Subcutaneous adipose tissue (tissue), 4 donors: ENCODE data around the gene ACAN. TPM values are rescaled to one million over a fixed set of nuclear protein-coding genes. Genes with fewer than 3 reads are reported as not detected.

ENCODE experiments used
- total RNA-seq, 4 donors: library from RNA; depleted of rRNA; stranded (reverse); fragments of >200 nt; gene quantifications; one replicate each; pipeline ENCODE4 v1.1.0, GENCODE V29; 2016
- TF ChIP-seq, protein P1 (sequence below): fragments of 450-650 bp; IDR thresholded peaks from one replicate; pipeline ENCODE4 v1.5.1; 2016; ENCODE audit warnings: low read depth, mild to moderate bottlenecking, control low read depth, antibody characterized with exemption, moderate library complexity

The ACAN gene
- total RNA-seq, 4 donors from 2014 or later = not detected

DNA sequence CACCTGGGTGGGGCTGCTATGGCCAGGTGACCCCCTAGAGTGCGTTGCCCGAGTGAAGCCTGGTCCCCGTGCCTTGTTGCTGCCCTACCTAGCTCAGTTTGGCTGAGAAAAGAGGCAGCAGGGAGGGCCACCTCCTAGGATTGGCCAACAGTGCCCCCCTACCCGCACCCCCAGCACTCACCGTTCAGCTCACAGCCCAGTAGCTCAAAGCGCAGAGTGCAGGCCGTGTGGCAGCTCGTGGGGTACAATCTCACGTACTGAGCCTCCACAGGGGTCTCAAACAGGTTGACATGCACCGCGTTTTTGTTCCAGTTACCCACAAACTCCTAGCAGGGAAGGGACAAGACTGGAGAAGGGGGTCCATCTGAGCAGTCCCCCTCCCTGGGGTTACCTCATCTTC is 102.3 kb downstream of the ACAN start:
- TF ChIP-seq, protein P1, sequence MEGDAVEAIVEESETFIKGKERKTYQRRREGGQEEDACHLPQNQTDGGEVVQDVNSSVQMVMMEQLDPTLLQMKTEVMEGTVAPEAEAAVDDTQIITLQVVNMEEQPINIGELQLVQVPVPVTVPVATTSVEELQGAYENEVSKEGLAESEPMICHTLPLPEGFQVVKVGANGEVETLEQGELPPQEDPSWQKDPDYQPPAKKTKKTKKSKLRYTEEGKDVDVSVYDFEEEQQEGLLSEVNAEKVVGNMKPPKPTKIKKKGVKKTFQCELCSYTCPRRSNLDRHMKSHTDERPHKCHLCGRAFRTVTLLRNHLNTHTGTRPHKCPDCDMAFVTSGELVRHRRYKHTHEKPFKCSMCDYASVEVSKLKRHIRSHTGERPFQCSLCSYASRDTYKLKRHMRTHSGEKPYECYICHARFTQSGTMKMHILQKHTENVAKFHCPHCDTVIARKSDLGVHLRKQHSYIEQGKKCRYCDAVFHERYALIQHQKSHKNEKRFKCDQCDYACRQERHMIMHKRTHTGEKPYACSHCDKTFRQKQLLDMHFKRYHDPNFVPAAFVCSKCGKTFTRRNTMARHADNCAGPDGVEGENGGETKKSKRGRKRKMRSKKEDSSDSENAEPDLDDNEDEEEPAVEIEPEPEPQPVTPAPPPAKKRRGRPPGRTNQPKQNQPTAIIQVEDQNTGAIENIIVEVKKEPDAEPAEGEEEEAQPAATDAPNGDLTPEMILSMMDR = no peak

DNA sequence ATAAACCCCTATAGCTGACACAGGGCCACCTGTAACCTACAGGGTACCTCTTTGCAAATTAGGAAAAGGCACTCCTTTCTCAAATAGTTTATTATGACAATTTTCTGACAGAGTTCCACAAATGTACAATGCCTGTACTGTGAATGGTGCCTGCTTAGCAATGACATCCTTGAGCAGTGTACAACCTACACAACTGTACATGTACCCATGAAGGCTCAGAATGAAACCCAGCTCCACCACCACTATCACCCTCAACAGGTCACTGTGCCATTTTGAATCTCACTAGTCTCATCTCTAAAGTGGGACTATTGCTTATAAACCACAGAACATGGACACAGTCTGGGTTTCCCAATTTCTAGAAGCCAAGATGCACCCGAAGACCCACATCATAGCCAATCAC is 102.9 kb downstream of the ACAN start:
- TF ChIP-seq, protein P1 = no peak

DNA sequence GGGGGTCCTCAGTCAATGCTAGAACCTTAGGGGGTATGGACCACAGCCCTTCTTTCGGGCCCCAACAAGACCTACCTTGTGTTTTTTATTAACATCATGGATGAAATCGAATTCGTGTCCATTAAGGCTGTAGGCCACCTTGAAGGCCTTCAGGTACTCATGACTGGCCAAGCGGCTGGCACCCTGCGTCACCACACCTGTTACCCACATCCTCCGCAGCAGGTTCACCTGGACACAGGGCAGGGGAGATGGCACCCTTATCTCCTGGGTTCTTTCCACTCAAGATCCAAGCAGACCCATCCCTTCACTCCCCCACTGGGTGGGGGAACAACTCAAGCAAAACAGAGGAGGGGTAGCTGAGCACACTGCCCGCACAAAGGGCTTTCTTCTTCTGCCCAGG is 103.3 kb downstream of the ACAN start:
- TF ChIP-seq, protein P1 = no peak

DNA sequence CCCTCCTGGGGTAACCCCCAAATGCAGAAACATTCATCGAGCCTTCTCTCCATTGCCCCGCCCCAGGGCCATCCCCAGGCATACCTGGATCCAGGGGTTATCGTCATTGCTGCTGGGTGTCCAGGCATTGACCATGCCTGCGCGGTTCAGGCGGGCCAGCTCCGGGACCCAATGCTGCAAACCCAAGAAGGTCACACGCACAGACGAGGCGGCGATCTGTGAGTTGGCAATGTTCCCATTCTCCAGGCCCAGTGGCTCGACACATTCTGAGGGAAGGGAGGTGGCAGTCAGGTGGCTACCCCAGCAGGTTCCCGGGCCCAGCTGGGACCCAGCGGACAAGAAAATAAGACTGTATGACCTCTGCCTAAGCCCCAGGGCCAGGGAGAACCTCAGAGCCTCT is 103.9 kb downstream of the ACAN start:
- TF ChIP-seq, protein P1 = no peak

DNA sequence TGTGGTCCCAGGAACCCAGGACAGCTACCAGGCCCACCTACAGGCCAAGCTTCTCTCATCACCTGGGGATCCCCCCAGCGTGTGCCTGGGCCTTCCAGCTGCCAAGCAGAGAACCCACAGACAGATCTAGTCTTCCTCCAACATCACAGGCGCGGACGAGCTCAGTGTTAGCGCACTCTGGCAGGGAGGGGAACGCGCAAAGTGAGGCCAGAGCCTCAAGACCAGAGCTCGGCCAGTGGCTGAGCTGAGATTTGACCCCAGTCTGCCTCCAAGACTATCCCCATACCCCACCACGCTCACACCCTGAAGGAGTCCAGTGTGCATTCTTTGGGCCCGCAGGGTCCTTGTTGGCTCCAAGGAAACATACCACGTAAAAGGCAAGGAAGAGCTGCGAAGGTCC is 104.9 kb downstream of the ACAN start:
- TF ChIP-seq, protein P1 = no peak

DNA sequence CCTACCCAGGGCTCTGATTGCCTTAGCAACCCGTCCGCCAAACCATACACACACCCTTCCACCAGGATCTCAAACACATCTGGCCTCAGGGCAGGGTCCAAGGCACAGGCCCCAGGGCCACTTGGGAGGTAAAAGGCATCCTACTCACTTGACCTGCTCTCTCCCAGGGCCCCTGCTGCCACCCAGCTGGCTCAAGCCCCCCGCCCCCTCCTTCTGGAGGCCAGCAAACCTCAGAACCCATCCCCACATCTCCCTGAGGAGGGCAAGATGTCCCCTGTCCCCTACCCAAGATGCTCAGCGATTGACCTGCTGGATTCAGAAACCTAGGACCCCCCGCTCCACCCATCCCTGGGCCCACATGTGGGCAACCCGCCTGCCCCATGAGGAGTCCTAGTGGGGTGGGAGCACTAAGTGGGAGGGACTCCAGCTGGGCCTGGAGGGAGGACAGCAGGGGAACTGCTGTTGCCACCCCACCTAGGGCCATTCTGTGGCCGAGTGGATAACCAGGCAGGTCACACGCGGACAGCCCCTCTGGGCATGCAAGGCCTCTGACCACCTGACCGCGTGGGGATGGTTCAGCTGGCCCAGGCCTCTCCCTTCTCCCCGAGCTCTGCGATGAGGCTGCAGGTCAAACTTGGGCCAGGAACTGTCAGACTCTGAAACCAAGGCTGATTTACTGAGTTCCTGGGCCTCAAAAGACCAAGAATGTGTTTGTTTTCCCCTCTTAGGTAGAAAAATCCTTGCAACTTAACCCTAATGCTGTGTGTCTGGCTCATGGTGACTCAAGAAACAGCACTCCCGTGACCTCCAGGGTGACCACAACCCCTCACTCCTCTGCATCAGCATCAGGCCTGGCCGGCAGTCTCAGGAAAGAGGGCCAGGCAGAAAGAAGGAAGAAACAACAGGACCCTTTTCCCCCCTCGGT is 105.7 kb downstream of the ACAN start:
- TF ChIP-seq, protein P1 = no peak

DNA sequence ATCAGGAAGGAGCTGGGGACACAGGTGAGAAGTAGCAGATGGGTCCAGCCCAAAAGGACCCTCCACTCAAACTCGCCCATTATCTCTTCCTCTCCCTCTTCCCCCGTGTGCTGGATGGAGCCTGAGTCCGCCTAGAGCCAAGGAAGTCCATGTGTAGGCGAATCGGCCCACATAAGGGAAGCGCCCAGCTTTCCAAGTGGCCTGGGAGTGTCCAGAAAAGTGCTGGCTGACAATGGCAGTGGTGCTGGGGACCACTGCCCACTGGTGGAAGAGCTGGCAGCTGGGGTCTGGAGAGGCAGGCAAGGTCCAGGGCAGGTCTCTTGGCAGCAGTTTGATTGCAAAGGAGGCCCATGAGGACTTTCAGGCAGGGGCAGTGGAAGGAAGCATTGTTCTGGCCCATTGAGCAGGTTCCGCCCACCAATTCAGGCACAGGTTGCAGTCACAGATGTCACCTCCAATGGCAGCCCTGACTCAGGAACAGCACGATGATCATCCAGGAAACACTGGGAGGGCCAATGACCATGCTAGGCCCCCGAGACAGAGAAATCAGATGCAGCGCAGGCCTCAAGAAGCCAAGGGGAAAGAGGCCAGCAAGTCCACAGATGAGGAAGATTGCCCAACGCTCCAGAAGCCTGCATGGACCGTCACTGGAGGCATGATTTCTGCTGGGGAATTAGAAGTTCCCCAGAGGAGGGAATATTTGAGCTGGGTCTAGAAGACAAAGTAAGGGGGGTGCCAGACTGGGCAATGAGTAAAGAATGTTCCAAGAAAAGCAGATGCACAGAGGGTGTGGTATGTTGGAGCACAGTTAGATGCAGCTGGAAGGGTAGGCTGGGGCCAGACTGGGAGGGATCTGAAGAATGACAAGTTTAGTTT is 107.0 kb downstream of the ACAN start:
- TF ChIP-seq, protein P1 = no peak
